PC-3 (cell line): Measurements from ENCODE around the gene SP3.

ENCODE experiments used
- EZH2 ChIP-seq: fragments of 300-600 bp; sonication (generic); IDR thresholded peaks from one replicate; pipeline ENCODE4 v1.6.1; 2017; ENCODE audit warnings: antibody characterized with exemption, mild to moderate bottlenecking, low read length; ENCODE audit not compliant: unreplicated experiment
- EZH2phosphoT487 ChIP-seq: fragments of 300-600 bp; sonication (generic); IDR thresholded peaks from 2 replicates; pipeline ENCODE4 v1.6.1; 2018; ENCODE audit warnings: mild to moderate bottlenecking, antibody characterized with exemption, low read length, borderline replicate concordance
- TF ChIP-seq, protein P1 (sequence below): fragments of 300-600 bp; sonication (generic); conservative IDR thresholded peaks from 2 replicates; pipeline ENCODE4 v1.5.1; 2017; ENCODE audit warnings: antibody characterized with exemption, low read depth, mild to moderate bottlenecking, low read length

DNA sequence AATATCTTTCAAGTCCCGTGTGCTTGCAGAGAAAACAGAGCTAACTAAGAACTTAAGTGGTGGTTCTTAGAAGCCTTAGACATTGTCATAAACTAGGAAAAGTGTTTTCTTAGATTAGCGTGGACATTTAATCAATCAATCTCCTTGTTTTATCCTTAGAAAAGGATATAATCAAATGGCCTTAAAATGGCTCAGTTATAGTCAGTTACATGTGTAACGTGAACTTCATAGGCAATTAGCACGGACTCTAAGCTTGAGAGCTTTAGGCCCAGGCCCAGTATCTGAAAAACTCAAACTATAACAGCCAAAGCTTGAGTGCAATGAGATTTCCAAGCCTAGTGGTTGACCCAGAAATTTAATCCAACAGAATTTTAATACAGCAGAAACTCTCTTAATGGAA is 43.5 kb upstream of the SP3 start:
- TF ChIP-seq EZH2 (no peak), EZH2phosphoT487 (no peak)
- TF ChIP-seq, protein P1, sequence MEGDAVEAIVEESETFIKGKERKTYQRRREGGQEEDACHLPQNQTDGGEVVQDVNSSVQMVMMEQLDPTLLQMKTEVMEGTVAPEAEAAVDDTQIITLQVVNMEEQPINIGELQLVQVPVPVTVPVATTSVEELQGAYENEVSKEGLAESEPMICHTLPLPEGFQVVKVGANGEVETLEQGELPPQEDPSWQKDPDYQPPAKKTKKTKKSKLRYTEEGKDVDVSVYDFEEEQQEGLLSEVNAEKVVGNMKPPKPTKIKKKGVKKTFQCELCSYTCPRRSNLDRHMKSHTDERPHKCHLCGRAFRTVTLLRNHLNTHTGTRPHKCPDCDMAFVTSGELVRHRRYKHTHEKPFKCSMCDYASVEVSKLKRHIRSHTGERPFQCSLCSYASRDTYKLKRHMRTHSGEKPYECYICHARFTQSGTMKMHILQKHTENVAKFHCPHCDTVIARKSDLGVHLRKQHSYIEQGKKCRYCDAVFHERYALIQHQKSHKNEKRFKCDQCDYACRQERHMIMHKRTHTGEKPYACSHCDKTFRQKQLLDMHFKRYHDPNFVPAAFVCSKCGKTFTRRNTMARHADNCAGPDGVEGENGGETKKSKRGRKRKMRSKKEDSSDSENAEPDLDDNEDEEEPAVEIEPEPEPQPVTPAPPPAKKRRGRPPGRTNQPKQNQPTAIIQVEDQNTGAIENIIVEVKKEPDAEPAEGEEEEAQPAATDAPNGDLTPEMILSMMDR, result no peak
